Activated CD4-positive, alpha-beta T cell treated with anti-CD3 and anti-CD28 coated beads, Interleukin-2, amount 10 ng/mL, durations not matched to agents 7 days and 5 days (primary cell): ENCODE measurements around the gene MFSD2B. TPM values are rescaled to one million over a fixed set of nuclear protein-coding genes. Genes with fewer than 3 reads are reported as not detected.

ENCODE experiments used
- CTCF ChIA-PET: fragments of 350-600 bp; sonication (Branson Sonifier 250); formaldehyde crosslinking; loops from one replicate; lab custom pipeline; 2021; ENCODE audit warnings: antibody characterized with exemption; lab: Charles Lee
- POLR2A ChIA-PET: fragments of 350-600 bp; sonication (Branson Sonifier 250); formaldehyde crosslinking; loops from one replicate; lab custom pipeline; 2021; ENCODE audit warnings: antibody characterized with exemption; lab: Charles Lee
- DNase-seq: peaks from one replicate; pipeline ENCODE4 v3.0.0-alpha.2; 2020
- H3K27ac Mint-ChIP-seq: one replicate; pipeline ENCODE4 v1.8.0; 2021; ENCODE audit warnings: mild to moderate bottlenecking, moderate library complexity, mixed read lengths
- H3K27me3 Mint-ChIP-seq: one replicate; pipeline ENCODE4 v1.8.0; 2021; ENCODE audit warnings: mixed read lengths
- H3K36me3 Mint-ChIP-seq: one replicate; pipeline ENCODE4 v1.8.0; 2021; ENCODE audit warnings: low read depth, mixed read lengths
- H3K4me1 Mint-ChIP-seq: one replicate; pipeline ENCODE4 v1.8.0; 2021; ENCODE audit warnings: mixed read lengths
- H3K4me3 Mint-ChIP-seq: one replicate; pipeline ENCODE4 v1.8.0; 2021; ENCODE audit warnings: mild to moderate bottlenecking, moderate library complexity, mixed read lengths
- H3K9me3 Mint-ChIP-seq: one replicate; pipeline ENCODE4 v1.8.0; 2021; ENCODE audit warnings: mixed read lengths
- total RNA-seq, 2 experiments: library from RNA; stranded (reverse); gene quantifications; one replicate each; pipeline ENCODE4 v1.2.3, GENCODE V29; 2021

MFSD2B gene
- total RNA-seq, 2 experiments from 2014 or later = not detected

- Mint-ChIP-seq H3K27me3 (no peaks in the 10 kb centered on the region), H3K36me3 (peaks cover 26% of the 10 kb centered on the region), H3K4me1 (peaks cover 45% of the 10 kb centered on the region), H3K4me3 (no peak overlapping the region), H3K9me3 (no peaks in the 10 kb centered on the region), H3K27ac (no peak overlapping the region)
- CTCF ChIA-PET = interaction anchor here (1.5 to 1.9 kb wide), 2 partner anchors 10 to 147 kb away, joined by 4 to 5 read pairs; partner anchors contain the start of gene ATAD2B
- POLR2A ChIA-PET = no interaction called here
- no peak for DNase-seq
Observed at GRCh38 chr2:24073816-24074215, 63.9 kb downstream of the MFSD2B start.

GRCh38 chr2:24075259-24075658, 65.4 kb downstream of the MFSD2B start:
- Mint-ChIP-seq H3K9me3 (no peaks in the 10 kb centered on the region), H3K4me3 (peak overlapping the region; percentile 95), H3K36me3 (peaks cover 21% of the 10 kb centered on the region), H3K4me1 (peaks cover 38% of the 10 kb centered on the region), H3K27ac (peak overlapping the region; percentile 98), H3K27me3 (no peaks in the 10 kb centered on the region)
- POLR2A ChIA-PET = interaction anchor here (0.7 kb wide), 1 partner anchor 135 kb away, joined by 5 read pairs; the partner anchor contains the start of gene UBXN2A
- CTCF ChIA-PET = no interaction called here
- DNase-seq = no peak

Other genes starting within 250 kb of the MFSD2B start
- gene ATAD2B, start 83.0 kb upstream of the MFSD2B start, total RNA-seq = 10 to 100 TPM; 24.7 to 25.6 TPM
- gene UBXN2A, start 69.6 kb upstream of the MFSD2B start, total RNA-seq = 10 to 100 TPM in 1 of 2 experiments, 1 to 10 TPM in 1; 9.6 to 11.9 TPM
- 10 to 100 TPM; 16.3 to 21.8 TPM for gene WDCP, start 37.3 kb downstream of the MFSD2B start, total RNA-seq
- 1 to 10 TPM; 1.0 to 1.9 TPM for gene FKBP1B, start 39.7 kb downstream of the MFSD2B start, total RNA-seq
- 10 to 100 TPM; 82.3 to 88.5 TPM for gene SF3B6, start 66.2 kb downstream of the MFSD2B start, total RNA-seq
- gene TP53I3, start 74.7 kb downstream of the MFSD2B start, total RNA-seq = 1 to 10 TPM; 2.5 to 2.7 TPM
- gene PFN4, start 113.2 kb downstream of the MFSD2B start, total RNA-seq = not detected
- 1 to 10 TPM; 7.9 to 8.7 TPM for gene FAM228B, start 113.4 kb downstream of the MFSD2B start, total RNA-seq
- gene FAM228A, start 165.0 kb downstream of the MFSD2B start, total RNA-seq = under 1 TPM in 1 of 2 experiments, not detected in 1; 0.23 TPM